IgD-negative memory B cell (primary cell): ENCODE results near the gene TCF4. TPM values are rescaled to one million over a fixed set of nuclear protein-coding genes. Genes with fewer than 3 reads are reported as not detected.

ENCODE experiments used
- H3K27ac Mint-ChIP-seq, 3 donors: one replicate each; pipeline ENCODE4 v1.8.0; 2020 to 2022; ENCODE audit warnings: mild to moderate bottlenecking in 3 of 3, mixed read lengths in 3 of 3, moderate library complexity in 1 of 3
- H3K27me3 Mint-ChIP-seq: one replicate; pipeline ENCODE4 v1.8.0; 2021; ENCODE audit warnings: mixed read lengths
- H3K36me3 Mint-ChIP-seq: one replicate; pipeline ENCODE4 v1.8.0; 2020; ENCODE audit warnings: mild to moderate bottlenecking, mixed read lengths
- H3K4me1 Mint-ChIP-seq, 3 donors: one replicate each; pipeline ENCODE4 v1.8.0; 2020 to 2022; ENCODE audit warnings: mixed read lengths in 3 of 3, mild to moderate bottlenecking in 1 of 3
- H3K4me3 Mint-ChIP-seq, 4 donors: one replicate each; pipeline ENCODE4 v1.8.0; 2020 to 2022; ENCODE audit warnings: mild to moderate bottlenecking in 4 of 4, mixed read lengths in 4 of 4, moderate library complexity in 3 of 4
- H3K9me3 Mint-ChIP-seq, 3 donors: one replicate each; pipeline ENCODE4 v1.8.0; 2020 to 2021; ENCODE audit warnings: mixed read lengths in 3 of 3, mild to moderate bottlenecking in 1 of 3
- polyA plus RNA-seq: library from polyadenylated mRNA; unstranded; fragments of 300-500 nt; fragmentation: Illumina TruSeq; gene quantifications from one replicate; pipeline ENCODE4 v1.2.3, GENCODE V29; 2021

Gene TCF4
- polyA plus RNA-seq, 1 donor from 2014 or later = 256 TPM

GRCh38 chr18:55447672-55448018 lies 140.3 kb downstream of the TCF4 start:
- H3K4me1 Mint-ChIP-seq = peaks cover 0 to 14% (median 3%) of the 10 kb centered on the region in 3 donors
- H3K27me3 Mint-ChIP-seq = no peaks in the 10 kb centered on the region
- peaks cover 2 to 7% (median 5%) of the 10 kb centered on the region in 3 donors for H3K9me3 Mint-ChIP-seq
- peaks cover 9% of the 10 kb centered on the region for H3K36me3 Mint-ChIP-seq
- H3K27ac Mint-ChIP-seq = no peak overlapping the region
- H3K4me3 Mint-ChIP-seq = no peak overlapping the region

GRCh38 chr18:55446996-55447671 lies 140.9 kb downstream of the TCF4 start:
- Mint-ChIP-seq H3K27me3 (no peaks in the 10 kb centered on the region), H3K36me3 (peaks cover 9% of the 10 kb centered on the region), H3K9me3 (peaks cover 2 to 7% (median 5%) of the 10 kb centered on the region in 3 donors), H3K27ac (no peak overlapping the region), H3K4me3 (no peak overlapping the region), H3K4me1 (peaks cover 0 to 14% (median 5%) of the 10 kb centered on the region in 3 donors)

- Mint-ChIP-seq H3K27ac (peak overlapping the region in 1 of 3 donors; percentile 78), H3K36me3 (peaks cover 9% of the 10 kb centered on the region), H3K27me3 (no peaks in the 10 kb centered on the region), H3K4me3 (no peak overlapping the region), H3K4me1 (peaks cover 7 to 32% (median 24%) of the 10 kb centered on the region in 3 donors), H3K9me3 (peaks cover 2 to 7% (median 5%) of the 10 kb centered on the region in 3 donors)
These were observed 143.5 kb downstream of the TCF4 start for GRCh38 chr18:55444536-55444935.

GRCh38 chr18:55443776-55444175 lies 144.2 kb downstream of the TCF4 start:
- Mint-ChIP-seq H3K4me1 (peaks cover 7 to 32% (median 26%) of the 10 kb centered on the region in 3 donors), H3K9me3 (peaks cover 2 to 7% (median 5%) of the 10 kb centered on the region in 3 donors), H3K4me3 (no peak overlapping the region), H3K27ac (peak overlapping the region in 1 of 3 donors; percentile 78), H3K36me3 (peaks cover 9% of the 10 kb centered on the region), H3K27me3 (no peaks in the 10 kb centered on the region)

GRCh38 chr18:55442561-55442960 lies 145.4 kb downstream of the TCF4 start:
- peaks cover 2 to 7% (median 5%) of the 10 kb centered on the region in 3 donors for H3K9me3 Mint-ChIP-seq
- no peak overlapping the region for H3K27ac Mint-ChIP-seq
- no peaks in the 10 kb centered on the region for H3K27me3 Mint-ChIP-seq
- H3K4me1 Mint-ChIP-seq = peaks cover 7 to 28% (median 26%) of the 10 kb centered on the region in 3 donors
- no peak overlapping the region for H3K4me3 Mint-ChIP-seq
- peaks cover 9% of the 10 kb centered on the region for H3K36me3 Mint-ChIP-seq

GRCh38 chr18:55440988-55441387 lies 147.0 kb downstream of the TCF4 start:
- Mint-ChIP-seq H3K27ac (peak overlapping the region in 1 of 3 donors; percentile 59), H3K9me3 (peaks cover 2 to 6% (median 5%) of the 10 kb centered on the region in 3 donors), H3K27me3 (no peaks in the 10 kb centered on the region), H3K4me3 (peak overlapping the region in 1 of 4 donors; percentile 65), H3K36me3 (peaks cover 9% of the 10 kb centered on the region), H3K4me1 (peaks cover 7 to 24% (median 24%) of the 10 kb centered on the region in 3 donors)

- Mint-ChIP-seq H3K4me3 (no peak overlapping the region), H3K36me3 (peaks cover 3% of the 10 kb centered on the region), H3K27me3 (no peaks in the 10 kb centered on the region), H3K27ac (no peak overlapping the region), H3K4me1 (peaks cover 7 to 24% (median 24%) of the 10 kb centered on the region in 3 donors), H3K9me3 (no peaks in the 10 kb centered on the region)
These were observed 148.9 kb downstream of the TCF4 start for GRCh38 chr18:55439056-55439455.

- H3K36me3 Mint-ChIP-seq = no peaks in the 10 kb centered on the region
- H3K4me3 Mint-ChIP-seq = no peak overlapping the region
- no peaks in the 10 kb centered on the region for H3K27me3 Mint-ChIP-seq
- peaks cover 4 to 23% (median 16%) of the 10 kb centered on the region in 3 donors for H3K4me1 Mint-ChIP-seq
- no peak overlapping the region for H3K27ac Mint-ChIP-seq
- H3K9me3 Mint-ChIP-seq = peaks cover 0 to 1% (median 0%) of the 10 kb centered on the region in 3 donors
These were observed 152.4 kb downstream of the TCF4 start for GRCh38 chr18:55435592-55435991.

- Mint-ChIP-seq H3K27me3 (no peaks in the 10 kb centered on the region), H3K4me1 (peaks cover 1 to 13% (median 7%) of the 10 kb centered on the region in 3 donors), H3K9me3 (peaks cover 0 to 1% (median 0%) of the 10 kb centered on the region in 3 donors), H3K27ac (no peak overlapping the region), H3K4me3 (no peak overlapping the region), H3K36me3 (peaks cover 4% of the 10 kb centered on the region)
These were observed 154.3 kb downstream of the TCF4 start for GRCh38 chr18:55433648-55434047.

GRCh38 chr18:55433140-55433539 lies 154.9 kb downstream of the TCF4 start:
- no peak overlapping the region for H3K4me3 Mint-ChIP-seq
- H3K27me3 Mint-ChIP-seq = no peaks in the 10 kb centered on the region
- peaks cover 4% of the 10 kb centered on the region for H3K36me3 Mint-ChIP-seq
- H3K9me3 Mint-ChIP-seq = peaks cover 0 to 1% (median 0%) of the 10 kb centered on the region in 3 donors
- no peak overlapping the region for H3K27ac Mint-ChIP-seq
- peaks cover 1 to 13% (median 7%) of the 10 kb centered on the region in 3 donors for H3K4me1 Mint-ChIP-seq

GRCh38 chr18:55432307-55433040 lies 155.5 kb downstream of the TCF4 start:
- H3K9me3 Mint-ChIP-seq = peaks cover 0 to 1% (median 0%) of the 10 kb centered on the region in 3 donors
- no peaks in the 10 kb centered on the region for H3K27me3 Mint-ChIP-seq
- no peak overlapping the region for H3K27ac Mint-ChIP-seq
- peaks cover 4% of the 10 kb centered on the region for H3K36me3 Mint-ChIP-seq
- no peak overlapping the region for H3K4me3 Mint-ChIP-seq
- peaks cover 1 to 13% (median 7%) of the 10 kb centered on the region in 3 donors for H3K4me1 Mint-ChIP-seq

GRCh38 chr18:55430026-55430425 lies 158.0 kb downstream of the TCF4 start:
- Mint-ChIP-seq H3K36me3 (peaks cover 4% of the 10 kb centered on the region), H3K27me3 (no peaks in the 10 kb centered on the region), H3K27ac (no peak overlapping the region), H3K4me3 (no peak overlapping the region), H3K4me1 (peaks cover 1 to 13% (median 7%) of the 10 kb centered on the region in 3 donors), H3K9me3 (peaks cover 0 to 1% (median 0%) of the 10 kb centered on the region in 3 donors)

- H3K36me3 Mint-ChIP-seq = peaks cover 4% of the 10 kb centered on the region
- peaks cover 9% of the 10 kb centered on the region for H3K27me3 Mint-ChIP-seq
- peaks cover 0 to 14% (median 9%) of the 10 kb centered on the region in 3 donors for H3K4me1 Mint-ChIP-seq
- H3K9me3 Mint-ChIP-seq = peaks cover 0 to 1% (median 0%) of the 10 kb centered on the region in 3 donors
- no peak overlapping the region for H3K27ac Mint-ChIP-seq
- no peak overlapping the region for H3K4me3 Mint-ChIP-seq
These were observed 160.0 kb downstream of the TCF4 start for GRCh38 chr18:55427951-55428350.

- peaks cover 4% of the 10 kb centered on the region for H3K36me3 Mint-ChIP-seq
- H3K27me3 Mint-ChIP-seq = peaks cover 12% of the 10 kb centered on the region
- no peaks in the 10 kb centered on the region for H3K9me3 Mint-ChIP-seq
- peak overlapping the region in 1 of 4 donors; percentile 21 for H3K4me3 Mint-ChIP-seq
- H3K4me1 Mint-ChIP-seq = peaks cover 4 to 20% (median 11%) of the 10 kb centered on the region in 3 donors
- no peak overlapping the region for H3K27ac Mint-ChIP-seq
These were observed 162.3 kb downstream of the TCF4 start for GRCh38 chr18:55425698-55426097.

GRCh38 chr18:55422456-55423180 lies 165.4 kb downstream of the TCF4 start:
- Mint-ChIP-seq H3K9me3 (no peaks in the 10 kb centered on the region), H3K27me3 (peaks cover 21% of the 10 kb centered on the region), H3K27ac (peak overlapping the region; percentile 86 to 96 (median 95)), H3K4me3 (peak overlapping the region; percentile 80 to 90 (median 83)), H3K36me3 (no peaks in the 10 kb centered on the region), H3K4me1 (peaks cover 9 to 32% (median 26%) of the 10 kb centered on the region in 3 donors)
